Epithelial cell of esophagus (primary cell): ENCODE data around the gene ABI1.

Source experiments
- DNase-seq: peaks from one replicate; pipeline ENCODE4 v3.0.0; 2010; ENCODE audit warnings: low read depth
- H3K4me3 ChIP-seq: 2 replicates; pipeline ENCODE4 v1.5.1; 2011; ENCODE audit warnings: mild to moderate bottlenecking, low read length, control low read depth
- CTCF ChIP-seq: IDR thresholded peaks from 2 replicates; pipeline ENCODE4 v1.5.1; 2011; ENCODE audit warnings: low read depth, mild to moderate bottlenecking, low read length, control low read depth, inconsistent platforms; ENCODE audit not compliant: insufficient read depth; ENCODE audit errors: missing control alignments

Gene ABI1

GRCh38 chr10:26835025-26835424 lies 25.7 kb downstream of the ABI1 start:
- TF ChIP-seq CTCF, result no peak
- no peak for DNase-seq
- no peak overlapping the region for H3K4me3 ChIP-seq

GRCh38 chr10:26832960-26833359 lies 27.8 kb downstream of the ABI1 start:
- DNase-seq, result no peak
- no peak for TF ChIP-seq CTCF
- no peak overlapping the region for H3K4me3 ChIP-seq

GRCh38 chr10:26831936-26832335 lies 28.8 kb downstream of the ABI1 start:
- no peak overlapping the region for H3K4me3 ChIP-seq
- DNase-seq, result no peak
- no peak for TF ChIP-seq CTCF

GRCh38 chr10:26829810-26830515 lies 30.8 kb downstream of the ABI1 start:
- no peak for TF ChIP-seq CTCF
- no peak for DNase-seq
- no peak overlapping the region for H3K4me3 ChIP-seq

GRCh38 chr10:26824015-26824690 lies 36.6 kb downstream of the ABI1 start:
- TF ChIP-seq CTCF, result no peak
- no peak overlapping the region for H3K4me3 ChIP-seq
- no peak for DNase-seq

GRCh38 chr10:26821699-26822570 lies 38.8 kb downstream of the ABI1 start:
- DNase-seq, result no peak
- no peak for TF ChIP-seq CTCF
- no peak overlapping the region for H3K4me3 ChIP-seq
